ENCODE measurements around the gene MEGF6.
A peak's percentile ranks its signal among the peaks of the same experiment; 100 is the strongest.

The MEGF6 gene, protein sequence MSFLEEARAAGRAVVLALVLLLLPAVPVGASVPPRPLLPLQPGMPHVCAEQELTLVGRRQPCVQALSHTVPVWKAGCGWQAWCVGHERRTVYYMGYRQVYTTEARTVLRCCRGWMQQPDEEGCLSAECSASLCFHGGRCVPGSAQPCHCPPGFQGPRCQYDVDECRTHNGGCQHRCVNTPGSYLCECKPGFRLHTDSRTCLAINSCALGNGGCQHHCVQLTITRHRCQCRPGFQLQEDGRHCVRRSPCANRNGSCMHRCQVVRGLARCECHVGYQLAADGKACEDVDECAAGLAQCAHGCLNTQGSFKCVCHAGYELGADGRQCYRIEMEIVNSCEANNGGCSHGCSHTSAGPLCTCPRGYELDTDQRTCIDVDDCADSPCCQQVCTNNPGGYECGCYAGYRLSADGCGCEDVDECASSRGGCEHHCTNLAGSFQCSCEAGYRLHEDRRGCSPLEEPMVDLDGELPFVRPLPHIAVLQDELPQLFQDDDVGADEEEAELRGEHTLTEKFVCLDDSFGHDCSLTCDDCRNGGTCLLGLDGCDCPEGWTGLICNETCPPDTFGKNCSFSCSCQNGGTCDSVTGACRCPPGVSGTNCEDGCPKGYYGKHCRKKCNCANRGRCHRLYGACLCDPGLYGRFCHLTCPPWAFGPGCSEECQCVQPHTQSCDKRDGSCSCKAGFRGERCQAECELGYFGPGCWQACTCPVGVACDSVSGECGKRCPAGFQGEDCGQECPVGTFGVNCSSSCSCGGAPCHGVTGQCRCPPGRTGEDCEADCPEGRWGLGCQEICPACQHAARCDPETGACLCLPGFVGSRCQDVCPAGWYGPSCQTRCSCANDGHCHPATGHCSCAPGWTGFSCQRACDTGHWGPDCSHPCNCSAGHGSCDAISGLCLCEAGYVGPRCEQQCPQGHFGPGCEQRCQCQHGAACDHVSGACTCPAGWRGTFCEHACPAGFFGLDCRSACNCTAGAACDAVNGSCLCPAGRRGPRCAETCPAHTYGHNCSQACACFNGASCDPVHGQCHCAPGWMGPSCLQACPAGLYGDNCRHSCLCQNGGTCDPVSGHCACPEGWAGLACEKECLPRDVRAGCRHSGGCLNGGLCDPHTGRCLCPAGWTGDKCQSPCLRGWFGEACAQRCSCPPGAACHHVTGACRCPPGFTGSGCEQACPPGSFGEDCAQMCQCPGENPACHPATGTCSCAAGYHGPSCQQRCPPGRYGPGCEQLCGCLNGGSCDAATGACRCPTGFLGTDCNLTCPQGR (N-terminal part only)

DNA sequence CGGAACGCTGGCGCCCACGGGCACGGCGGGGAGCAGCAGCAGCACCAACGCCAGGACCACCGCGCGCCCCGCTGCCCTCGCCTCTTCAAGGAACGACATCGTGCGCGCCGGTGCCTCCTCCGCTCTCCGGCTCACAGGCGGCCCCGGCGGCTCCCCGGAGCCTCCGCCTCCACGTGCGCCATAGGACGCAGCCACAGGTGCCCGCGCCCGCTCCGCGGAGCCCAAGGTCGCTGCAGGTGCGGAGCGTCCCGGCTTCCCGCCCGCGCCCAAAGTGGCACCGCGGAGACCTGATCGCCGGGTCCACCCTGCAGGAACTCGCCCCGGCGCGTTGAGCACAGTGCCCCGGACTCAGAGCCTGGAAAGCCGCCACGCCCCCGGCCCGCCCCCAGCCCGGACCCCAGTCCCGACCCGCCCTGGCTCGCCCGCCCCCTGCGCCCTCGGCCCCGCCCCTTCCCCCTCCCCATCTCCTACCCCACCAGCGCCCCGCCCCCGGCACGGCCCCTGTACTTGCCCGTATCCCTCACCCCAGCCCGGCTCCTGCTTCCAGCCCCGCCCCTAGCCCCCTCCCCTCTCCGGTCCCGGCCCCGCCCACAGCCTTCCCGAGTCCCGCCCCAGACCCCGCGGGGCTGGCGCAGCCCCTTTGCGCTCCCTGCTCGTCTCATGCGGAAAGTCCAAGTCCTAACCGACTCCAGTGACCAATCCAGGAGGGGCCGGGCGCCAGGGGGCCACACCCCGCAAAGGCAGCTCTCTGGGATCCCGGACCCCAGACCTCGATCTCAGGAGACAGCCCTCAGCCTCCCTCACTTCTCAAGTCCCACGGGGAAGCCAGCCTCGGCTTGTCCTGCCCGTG, at the start of gene MEGF6:
TSS of gene MEGF6 (minus strand) at position 339 of the 850 bp plus-strand sequence. CDS start at position 99, 240 bp downstream.
- DNase-seq (ENCODE audit: low read depth, low spot score): no peak
- TF ChIP-seq, protein P1, sequence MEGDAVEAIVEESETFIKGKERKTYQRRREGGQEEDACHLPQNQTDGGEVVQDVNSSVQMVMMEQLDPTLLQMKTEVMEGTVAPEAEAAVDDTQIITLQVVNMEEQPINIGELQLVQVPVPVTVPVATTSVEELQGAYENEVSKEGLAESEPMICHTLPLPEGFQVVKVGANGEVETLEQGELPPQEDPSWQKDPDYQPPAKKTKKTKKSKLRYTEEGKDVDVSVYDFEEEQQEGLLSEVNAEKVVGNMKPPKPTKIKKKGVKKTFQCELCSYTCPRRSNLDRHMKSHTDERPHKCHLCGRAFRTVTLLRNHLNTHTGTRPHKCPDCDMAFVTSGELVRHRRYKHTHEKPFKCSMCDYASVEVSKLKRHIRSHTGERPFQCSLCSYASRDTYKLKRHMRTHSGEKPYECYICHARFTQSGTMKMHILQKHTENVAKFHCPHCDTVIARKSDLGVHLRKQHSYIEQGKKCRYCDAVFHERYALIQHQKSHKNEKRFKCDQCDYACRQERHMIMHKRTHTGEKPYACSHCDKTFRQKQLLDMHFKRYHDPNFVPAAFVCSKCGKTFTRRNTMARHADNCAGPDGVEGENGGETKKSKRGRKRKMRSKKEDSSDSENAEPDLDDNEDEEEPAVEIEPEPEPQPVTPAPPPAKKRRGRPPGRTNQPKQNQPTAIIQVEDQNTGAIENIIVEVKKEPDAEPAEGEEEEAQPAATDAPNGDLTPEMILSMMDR (IDR thresholded peaks at IDR 0.05; ENCODE audit: insufficient read depth, low read length, missing control alignments): no peak
- POLR2A ChIA-PET: no interaction called here
- CTCF ChIA-PET: interaction anchor here (1.0 kb wide), 1 partner anchor 48 kb away, joined by 3 read pairs; no protein-coding TSS in a partner anchor
- H3K4me3 ChIP-seq (ENCODE audit: low read depth, low read length): peak within 1 kb of the TSS; percentile 8; the same call in 1 of the 2 replicates

DNA sequence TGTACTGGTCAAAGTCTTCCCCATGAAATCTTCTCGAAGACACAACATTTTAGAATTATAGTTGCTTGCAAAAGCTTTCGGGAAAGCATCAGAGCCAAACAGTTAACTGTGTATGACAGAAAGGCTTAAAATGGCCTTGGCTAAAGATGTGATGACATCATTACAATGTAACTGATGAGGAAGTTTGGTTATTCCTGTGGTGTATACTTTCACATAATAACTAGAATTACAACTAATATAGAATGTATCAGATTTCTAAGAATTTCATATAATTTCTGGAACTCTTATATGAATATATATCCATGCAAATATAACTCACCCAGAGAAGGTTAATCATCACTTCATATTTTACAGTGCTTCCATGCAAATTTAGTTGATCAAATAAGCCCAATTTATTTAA, 49.4 kb upstream of the MEGF6 start:
- ChIA-PET CTCF (no interaction called here), POLR2A (no interaction called here)
- DNase-seq (ENCODE audit: low read depth, low spot score): no peak
- TF ChIP-seq, protein P1 (IDR thresholded peaks at IDR 0.05; ENCODE audit: insufficient read depth, low read length, missing control alignments): no peak
- no peak overlapping the region for H3K4me3 ChIP-seq (ENCODE audit: low read depth, low read length)

DNA sequence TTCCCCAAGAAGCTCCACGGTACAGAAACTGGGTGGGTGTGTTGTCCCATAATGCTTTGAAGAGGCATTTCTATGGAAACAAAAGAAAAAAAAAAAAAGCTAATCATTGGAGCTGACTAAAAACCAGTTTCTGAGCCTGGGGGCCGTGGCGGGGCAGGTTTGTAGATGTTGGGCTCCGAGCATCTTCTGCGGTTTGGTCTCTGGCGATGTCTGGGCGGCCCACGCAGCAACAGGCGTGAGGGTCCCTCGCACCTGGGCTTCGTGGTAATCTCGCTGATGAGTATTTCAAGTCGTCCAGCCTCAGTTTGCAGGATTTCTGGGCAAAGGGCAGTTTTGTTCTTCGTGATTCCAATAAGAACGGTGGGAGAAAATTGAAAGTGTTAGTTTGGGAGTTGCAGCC, 47.8 kb upstream of the MEGF6 start:
- no peak for DNase-seq (ENCODE audit: low read depth, low spot score)
- TF ChIP-seq, protein P1 (IDR thresholded peaks at IDR 0.05; ENCODE audit: insufficient read depth, low read length, missing control alignments): no peak
- CTCF ChIA-PET: no interaction called here
- H3K4me3 ChIP-seq (ENCODE audit: low read depth, low read length): no peak overlapping the region
- POLR2A ChIA-PET: no interaction called here

DNA sequence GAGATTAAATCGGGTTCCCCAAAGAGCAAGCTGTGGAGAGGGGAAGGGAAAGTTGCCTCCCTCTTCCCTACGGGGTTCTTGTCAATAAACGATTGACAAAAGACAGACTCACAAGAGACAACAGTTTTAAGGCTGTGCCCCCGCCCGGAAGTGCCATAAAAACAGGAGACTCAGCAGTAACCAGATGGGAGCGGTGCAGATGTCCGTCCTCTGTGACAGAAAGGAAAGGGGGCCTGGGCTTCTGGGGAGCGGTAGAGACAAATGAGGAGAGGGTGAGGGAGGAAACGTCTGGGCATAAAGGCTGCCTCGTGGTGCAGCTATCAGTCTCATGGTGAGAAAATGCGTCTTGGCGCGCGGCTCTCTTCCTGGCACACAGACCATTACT, 46.9 kb upstream of the MEGF6 start:
- H3K4me3 ChIP-seq (ENCODE audit: low read depth, low read length): no peak overlapping the region
- TF ChIP-seq, protein P1 (IDR thresholded peaks at IDR 0.05; ENCODE audit: insufficient read depth, low read length, missing control alignments): no peak
- DNase-seq (ENCODE audit: low read depth, low spot score): no peak
- ChIA-PET POLR2A (no interaction called here), CTCF (no interaction called here)

DNA sequence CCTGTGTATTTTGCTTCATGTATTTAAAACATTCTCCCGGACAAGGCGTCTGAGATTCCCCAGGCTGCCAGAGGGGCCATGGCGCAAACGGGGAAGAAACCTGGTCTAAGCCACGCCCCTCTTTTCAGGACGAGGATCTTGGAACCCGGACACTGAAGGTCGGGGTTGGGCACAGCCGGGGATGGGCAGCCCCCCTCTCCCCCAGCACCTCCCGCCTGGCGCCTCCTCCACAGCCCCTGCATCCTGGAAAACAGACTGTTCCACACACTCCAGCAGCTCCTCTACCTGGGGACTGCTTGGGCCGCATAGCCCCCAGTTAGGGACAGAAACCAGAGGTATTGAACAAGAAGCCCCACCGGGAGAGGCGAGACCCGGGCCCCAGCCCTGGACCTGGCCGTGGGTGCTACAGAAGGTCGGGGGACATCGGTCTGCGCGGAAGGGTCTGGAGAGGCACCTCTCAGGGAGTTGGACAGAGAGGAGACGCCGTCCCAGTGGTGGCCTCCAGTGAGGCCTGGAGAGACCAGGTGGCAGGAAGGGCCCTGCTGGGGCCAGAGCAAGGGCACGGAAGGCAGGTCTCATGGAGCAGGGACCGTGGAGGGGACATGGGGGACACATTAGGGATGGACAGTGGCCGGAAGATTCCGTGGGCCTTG, 46.4 kb upstream of the MEGF6 start:
- no peak for DNase-seq (ENCODE audit: low read depth, low spot score)
- H3K4me3 ChIP-seq (ENCODE audit: low read depth, low read length): no peak overlapping the region
- TF ChIP-seq, protein P1 (IDR thresholded peaks at IDR 0.05; ENCODE audit: insufficient read depth, low read length, missing control alignments): no peak
- ChIA-PET CTCF (no interaction called here), POLR2A (no interaction called here)

Measured in AG04449 (cell line).